ENCODE results near the gene OBSCN. TPM values are rescaled to one million over a fixed set of nuclear protein-coding genes. Genes with fewer than 3 reads are reported as not detected.

The OBSCN gene
- total and polyA plus RNA-seq, 7 donors = 0.92 to 21.0 (median 13.1) TPM

DNA sequence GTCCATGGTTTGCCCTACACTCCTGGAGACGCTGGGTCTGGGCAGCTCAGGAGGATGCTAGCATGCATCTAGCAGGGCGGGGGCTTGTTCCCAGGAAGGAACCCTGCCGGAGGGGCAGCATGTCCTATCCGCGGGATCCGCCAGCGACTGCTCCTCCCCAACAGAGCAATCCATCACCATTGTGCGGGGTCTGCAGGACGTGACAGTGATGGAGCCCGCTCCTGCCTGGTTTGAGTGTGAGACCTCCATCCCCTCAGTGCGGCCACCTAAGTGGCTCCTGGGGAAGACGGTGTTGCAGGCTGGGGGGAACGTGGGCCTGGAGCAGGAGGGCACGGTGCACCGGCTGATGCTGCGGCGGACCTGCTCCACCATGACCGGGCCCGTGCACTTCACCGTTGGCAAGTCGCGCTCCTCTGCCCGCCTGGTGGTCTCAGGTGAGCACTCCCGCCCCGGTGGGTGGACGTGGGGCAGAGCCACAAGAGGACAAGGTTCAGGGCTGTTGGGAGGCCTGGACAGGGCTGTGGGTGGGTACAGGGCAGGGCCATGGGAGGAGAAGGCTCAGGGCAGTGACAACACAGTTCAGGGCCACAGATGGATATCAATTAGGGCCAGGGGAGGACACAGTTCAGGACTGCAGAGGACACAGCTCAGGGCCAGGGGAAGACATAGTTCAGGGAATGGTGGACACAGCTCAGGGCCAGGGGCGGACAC lies 71.3 kb downstream of the OBSCN start:
- peaks cover 0 to 22% (median 19%) of the 10 kb centered on the region in 4 donors for H3K4me1 ChIP-seq

DNA sequence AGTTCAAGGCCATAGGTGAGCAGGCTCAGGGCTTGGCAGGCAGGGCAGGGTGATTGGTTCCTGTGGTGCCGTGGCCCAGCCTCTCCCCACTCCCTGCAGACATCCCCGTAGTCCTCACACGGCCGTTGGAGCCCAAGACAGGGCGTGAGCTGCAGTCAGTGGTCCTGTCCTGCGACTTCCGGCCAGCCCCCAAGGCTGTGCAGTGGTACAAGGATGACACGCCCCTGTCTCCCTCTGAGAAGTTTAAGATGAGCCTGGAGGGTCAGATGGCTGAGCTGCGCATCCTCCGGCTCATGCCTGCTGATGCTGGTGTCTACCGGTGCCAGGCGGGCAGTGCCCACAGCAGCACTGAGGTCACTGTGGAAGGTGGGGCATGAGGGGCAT lies 71.9 kb downstream of the OBSCN start:
- Histone ChIP-seq H3K36me3 (peaks cover 0 to 8% (median 0%) of the 10 kb centered on the region in 4 donors), H3K4me1 (peaks cover 0 to 17% (median 15%) of the 10 kb centered on the region in 4 donors), H3K27me3 (no peaks in the 10 kb centered on the region), H3K4me3 (no peak overlapping the region), H3K9me3 (no peaks in the 10 kb centered on the region), H3K27ac (no peak overlapping the region)
- WGBS, 2 donors = 90 to 93% methylated on average over 12 of the region's 12 CpGs
- intact Hi-C loops (cut with DNase I) = loop anchor here (10.0 kb wide), 1 partner anchor 145 kb away; no protein-coding TSS in a partner anchor
- DNase-seq = no peak
- TF ChIP-seq POLR2A (IDR thresholded peaks at IDR 0.05) = no peak
- no peak for TF ChIP-seq POLR2AphosphoS5 (IDR thresholded peaks at IDR 0.05)
- no peak for TF ChIP-seq EP300 (IDR thresholded peaks at IDR 0.05)
- TF ChIP-seq, protein P1, sequence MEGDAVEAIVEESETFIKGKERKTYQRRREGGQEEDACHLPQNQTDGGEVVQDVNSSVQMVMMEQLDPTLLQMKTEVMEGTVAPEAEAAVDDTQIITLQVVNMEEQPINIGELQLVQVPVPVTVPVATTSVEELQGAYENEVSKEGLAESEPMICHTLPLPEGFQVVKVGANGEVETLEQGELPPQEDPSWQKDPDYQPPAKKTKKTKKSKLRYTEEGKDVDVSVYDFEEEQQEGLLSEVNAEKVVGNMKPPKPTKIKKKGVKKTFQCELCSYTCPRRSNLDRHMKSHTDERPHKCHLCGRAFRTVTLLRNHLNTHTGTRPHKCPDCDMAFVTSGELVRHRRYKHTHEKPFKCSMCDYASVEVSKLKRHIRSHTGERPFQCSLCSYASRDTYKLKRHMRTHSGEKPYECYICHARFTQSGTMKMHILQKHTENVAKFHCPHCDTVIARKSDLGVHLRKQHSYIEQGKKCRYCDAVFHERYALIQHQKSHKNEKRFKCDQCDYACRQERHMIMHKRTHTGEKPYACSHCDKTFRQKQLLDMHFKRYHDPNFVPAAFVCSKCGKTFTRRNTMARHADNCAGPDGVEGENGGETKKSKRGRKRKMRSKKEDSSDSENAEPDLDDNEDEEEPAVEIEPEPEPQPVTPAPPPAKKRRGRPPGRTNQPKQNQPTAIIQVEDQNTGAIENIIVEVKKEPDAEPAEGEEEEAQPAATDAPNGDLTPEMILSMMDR (IDR thresholded peaks at IDR 0.05) = no peak

More for the DNA sequence above, 71.3 kb downstream of the OBSCN start:
- DNase-seq = peak; percentile 65
- Histone ChIP-seq H3K9me3 (no peaks in the 10 kb centered on the region), H3K36me3 (peaks cover 0 to 8% (median 0%) of the 10 kb centered on the region in 4 donors), H3K27me3 (no peaks in the 10 kb centered on the region), H3K4me3 (no peak overlapping the region), H3K27ac (no peak overlapping the region)
- TF ChIP-seq, protein P1 (IDR thresholded peaks at IDR 0.05) = no peak
- TF ChIP-seq POLR2A (IDR thresholded peaks at IDR 0.05) = no peak
- no peak for TF ChIP-seq EP300 (IDR thresholded peaks at IDR 0.05)
- no peak for TF ChIP-seq POLR2AphosphoS5 (IDR thresholded peaks at IDR 0.05)
- WGBS, 2 donors = 92 to 94% methylated on average over 27 of the region's 27 CpGs
- intact Hi-C loops (cut with DNase I) = loop anchor here (10.0 kb wide), 1 partner anchor 144 kb away; no protein-coding TSS in a partner anchor

DNA sequence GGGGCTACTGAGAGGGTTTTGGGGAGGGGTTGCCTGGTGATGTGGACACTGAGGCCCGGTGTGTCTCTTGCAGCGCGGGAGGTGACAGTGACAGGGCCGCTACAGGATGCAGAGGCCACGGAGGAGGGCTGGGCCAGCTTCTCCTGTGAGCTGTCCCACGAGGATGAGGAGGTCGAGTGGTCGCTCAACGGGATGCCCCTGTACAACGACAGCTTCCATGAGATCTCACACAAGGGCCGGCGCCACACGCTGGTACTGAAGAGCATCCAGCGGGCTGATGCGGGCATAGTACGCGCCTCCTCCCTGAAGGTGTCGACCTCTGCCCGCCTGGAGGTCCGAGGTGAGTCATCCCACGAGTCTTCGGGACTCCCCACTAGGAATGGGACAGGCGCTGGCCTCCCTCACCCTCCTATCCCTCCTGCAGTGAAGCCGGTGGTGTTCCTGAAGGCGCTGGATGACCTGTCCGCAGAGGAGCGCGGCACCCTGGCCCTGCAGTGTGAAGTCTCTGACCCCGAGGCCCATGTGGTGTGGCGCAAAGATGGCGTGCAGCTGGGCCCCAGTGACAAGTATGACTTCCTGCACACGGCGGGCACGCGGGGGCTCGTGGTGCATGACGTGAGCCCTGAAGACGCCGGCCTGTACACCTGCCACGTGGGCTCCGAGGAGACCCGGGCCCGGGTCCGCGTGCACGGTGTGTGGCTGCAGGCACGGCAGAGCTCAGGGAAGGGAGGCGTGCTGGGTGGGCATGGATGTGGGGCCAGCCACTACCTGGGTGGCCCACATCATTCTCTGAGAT lies 72.5 kb downstream of the OBSCN start:
- Histone ChIP-seq H3K36me3 (peaks cover 0 to 8% (median 0%) of the 10 kb centered on the region in 4 donors), H3K4me1 (peaks cover 0 to 11% (median 9%) of the 10 kb centered on the region in 4 donors), H3K27me3 (no peaks in the 10 kb centered on the region), H3K9me3 (no peaks in the 10 kb centered on the region), H3K27ac (no peak overlapping the region), H3K4me3 (no peak overlapping the region)
- intact Hi-C loops (cut with DNase I) = no loop called here
- no peak for DNase-seq
- TF ChIP-seq EP300 (IDR thresholded peaks at IDR 0.05) (no peak), POLR2A (IDR thresholded peaks at IDR 0.05) (no peak), POLR2AphosphoS5 (IDR thresholded peaks at IDR 0.05) (no peak)
- TF ChIP-seq, protein P1 (IDR thresholded peaks at IDR 0.05) = no peak
- WGBS, 2 donors = 94 to 96% methylated on average over 48 of the region's 48 CpGs

DNA sequence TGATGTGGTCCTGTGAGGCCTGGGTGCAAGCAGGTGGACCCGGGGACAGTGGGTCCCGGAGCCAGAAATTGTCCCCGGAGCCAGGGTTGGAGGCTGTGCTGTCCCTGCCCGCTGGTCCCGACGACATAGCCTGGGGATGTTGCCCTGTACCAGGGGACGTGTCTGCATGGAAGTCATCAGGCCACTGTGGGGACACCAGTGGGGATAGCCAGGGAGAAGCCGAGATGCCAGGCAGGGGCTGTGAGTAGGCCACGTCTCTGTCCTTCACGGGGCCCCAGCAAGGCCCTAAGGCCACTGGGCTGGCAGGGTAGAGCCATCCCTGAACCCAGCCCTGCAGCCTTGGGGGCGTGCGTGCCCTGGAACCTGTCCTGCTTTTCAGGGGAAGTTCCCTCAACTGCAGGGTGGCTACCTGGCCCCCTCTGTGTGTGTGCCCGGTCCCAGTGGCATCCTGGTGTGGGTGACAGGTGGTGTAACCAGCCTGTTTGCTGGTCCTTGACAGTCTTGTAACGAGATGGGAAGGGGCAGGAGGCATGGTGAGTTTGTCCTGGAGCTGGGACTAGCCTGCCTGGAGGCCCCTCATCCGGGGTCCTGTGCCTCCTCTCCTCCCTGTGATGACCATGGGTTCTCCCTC lies 73.2 kb downstream of the OBSCN start:
- H3K4me3 ChIP-seq = no peak overlapping the region
- H3K27me3 ChIP-seq = no peaks in the 10 kb centered on the region
- H3K9me3 ChIP-seq = no peaks in the 10 kb centered on the region
- H3K36me3 ChIP-seq = peaks cover 0 to 8% (median 0%) of the 10 kb centered on the region in 4 donors
- WGBS, 2 donors = 92 to 93% methylated on average over 15 of the region's 15 CpGs
- intact Hi-C loops (cut with DNase I) = no loop called here
- no peak overlapping the region for H3K27ac ChIP-seq
- no peak for DNase-seq
- no peak for TF ChIP-seq EP300 (IDR thresholded peaks at IDR 0.05)
- TF ChIP-seq POLR2A (IDR thresholded peaks at IDR 0.05) = no peak
- TF ChIP-seq POLR2AphosphoS5 (IDR thresholded peaks at IDR 0.05) = no peak
- TF ChIP-seq, protein P1 (IDR thresholded peaks at IDR 0.05) = no peak
- peaks cover 0 to 7% (median 6%) of the 10 kb centered on the region in 4 donors for H3K4me1 ChIP-seq

Measured in sigmoid colon (tissue), 7 donors.